ENCODE results near the gene CNGB1. TPM values are rescaled to one million over a fixed set of nuclear protein-coding genes. Genes with fewer than 3 reads are reported as not detected.

The CNGB1 gene
- total RNA-seq, 2 experiments from 2014 or later, result not detected

GRCh38 chr16:57863434-57864160, 107.3 kb downstream of the CNGB1 start:
- no peak for DNase-seq (ENCODE audit: low spot score)
- Histone ChIP-seq H3K4me2 (ENCODE audit: low read length) (no peak overlapping the region), H3K79me2 (ENCODE audit: insufficient read depth, low read depth, low read length) (no peaks in the 10 kb centered on the region), H2AFZ (ENCODE audit: low read length) (no peak overlapping the region), H4K20me1 (ENCODE audit: insufficient read depth, low read length) (no peaks in the 10 kb centered on the region), H3K36me3 (ENCODE audit: insufficient read depth, low read length) (no peaks in the 10 kb centered on the region), H3K9me2 (ENCODE audit: insufficient read depth, low read length) (no peaks in the 10 kb centered on the region), H3K27ac (ENCODE audit: low read depth, low read length, poor library complexity, severe bottlenecking) (no peak overlapping the region), H3K4me1 (ENCODE audit: insufficient read depth, low read length, poor library complexity, severe bottlenecking) (no peaks in the 10 kb centered on the region), H3K4me3 (ENCODE audit: low read depth, low read length, poor library complexity, severe bottlenecking) (no peak overlapping the region), H3K9me3 (ENCODE audit: low read length) (no peaks in the 10 kb centered on the region)
- peak; percentile 45; the same call in 1 of the 2 replicates for TF ChIP-seq CTCF (conservative IDR thresholded peaks at IDR 0.05; ENCODE audit: low read length)
- no peak for TF ChIP-seq EZH2phosphoT487 (IDR thresholded peaks at IDR 0.05; ENCODE audit: borderline replicate concordance, low read depth, low read length)
- CTCF ChIA-PET (ENCODE audit: unreplicated experiment), result no interaction called here
- POLR2A ChIA-PET, result interaction anchor here (0.5 kb wide), 1 partner anchor 416 kb away, joined by 3 read pairs; no protein-coding TSS in a partner anchor
- BruUV-seq (replicated peaks), result no TSS peak
- intact Hi-C loops (cut with micrococcal nuclease; ENCODE audit: unreplicated experiment), result no loop called here

- Histone ChIP-seq H2AFZ (ENCODE audit: low read length) (no peak overlapping the region), H3K4me2 (ENCODE audit: low read length) (no peak overlapping the region), H3K9me2 (ENCODE audit: insufficient read depth, low read length) (no peaks in the 10 kb centered on the region), H3K79me2 (ENCODE audit: insufficient read depth, low read depth, low read length) (no peaks in the 10 kb centered on the region), H3K27ac (ENCODE audit: low read depth, low read length, poor library complexity, severe bottlenecking) (no peak overlapping the region), H3K9me3 (ENCODE audit: low read length) (no peaks in the 10 kb centered on the region), H3K36me3 (ENCODE audit: insufficient read depth, low read length) (no peaks in the 10 kb centered on the region), H3K4me3 (ENCODE audit: low read depth, low read length, poor library complexity, severe bottlenecking) (no peak overlapping the region), H4K20me1 (ENCODE audit: insufficient read depth, low read length) (no peaks in the 10 kb centered on the region), H3K4me1 (ENCODE audit: insufficient read depth, low read length, poor library complexity, severe bottlenecking) (no peaks in the 10 kb centered on the region)
- intact Hi-C loops (cut with micrococcal nuclease; ENCODE audit: unreplicated experiment), result no loop called here
- TF ChIP-seq CTCF (conservative IDR thresholded peaks at IDR 0.05; ENCODE audit: low read length) (no peak), EZH2phosphoT487 (IDR thresholded peaks at IDR 0.05; ENCODE audit: borderline replicate concordance, low read depth, low read length) (no peak)
- no TSS peak for BruUV-seq (replicated peaks)
- no peak for DNase-seq (ENCODE audit: low spot score)
- POLR2A ChIA-PET, result interaction anchor here (0.5 to 0.7 kb wide), 4 partner anchors 24 to 628 kb away, joined by 3 to 11 read pairs (median 3); no protein-coding TSS in a partner anchor
- CTCF ChIA-PET (ENCODE audit: unreplicated experiment), result interaction anchor here (0.5 kb wide), 1 partner anchor 23 kb away, joined by 3 read pairs; no protein-coding TSS in a partner anchor
Measured at GRCh38 chr16:57862698-57863433, 108.1 kb downstream of the CNGB1 start.

Measured in OCI-LY7 (cell line).